Esophagus squamous epithelium (tissue), 5 donors: ENCODE measurements around the gene LGALS4. TPM values are rescaled to one million over a fixed set of nuclear protein-coding genes. Genes with fewer than 3 reads are reported as not detected.
"Not testable (repeated sequence)": the region's sequence is repeated elsewhere in the genome, so short reads cannot be mapped to it uniquely, and the experiment has no call there.

Experiments
- DNase-seq: peaks from one replicate; lab custom pipeline; 2025; lab: John Stamatoyannopoulos, UW
- H3K27ac ChIP-seq, 4 donors: fragments of 200-600 bp; sonication (generic); one replicate each; pipeline ENCODE4 v1.5.1; 2016 to 2019; ENCODE audit warnings: mild to moderate bottlenecking in 1 of 4
- H3K27me3 ChIP-seq, 4 donors: fragments of 200-600 bp; sonication (generic); 1 replicate in 3 of 4; 2 replicates in 1 of 4; pipeline versions ENCODE4 v1.5.1 to v1.6.0; 2017 to 2021; ENCODE audit warnings: antibody characterized with exemption in 1 of 4
- H3K36me3 ChIP-seq, 3 donors: fragments of 200-600 bp; sonication (generic); one replicate each; pipeline ENCODE4 v1.5.1; 2016 to 2019
- H3K4me1 ChIP-seq, 3 donors: fragments of 200-600 bp; sonication (generic); one replicate each; pipeline ENCODE4 v1.5.1; 2017 to 2019
- H3K4me3 ChIP-seq, 4 donors: fragments of 200-600 bp; sonication (generic); 1 replicate in 3 of 4; 2 replicates in 1 of 4; pipeline ENCODE4 v1.5.1; 2016 to 2019; ENCODE audit warnings: mild to moderate bottlenecking in 2 of 4, moderate library complexity in 1 of 4
- H3K9me3 ChIP-seq, 3 donors: fragments of 200-600 bp; sonication (generic); one replicate each; pipeline ENCODE4 v1.5.1; 2016 to 2019
- CTCF ChIP-seq, 6 experiments: fragments of 450-650 bp in 4 of 6; fragments of 200-600 bp in 2 of 6; sonication (generic) in 2 of 6; IDR thresholded peaks; one replicate each; pipeline ENCODE4 v1.5.1; 2016 to 2019; ENCODE audit warnings: antibody characterized with exemption in 6 of 6, mild to moderate bottlenecking in 4 of 6, moderate library complexity in 4 of 6
- POLR2A ChIP-seq, 4 donors: fragments of 450-650 bp; IDR thresholded peaks; one replicate each; pipeline ENCODE4 v1.6.1; 2017; ENCODE audit warnings: antibody characterized with exemption in 4 of 4, mild to moderate bottlenecking in 4 of 4, moderate library complexity in 3 of 4
- WGBS, 2 donors: methylation state at CpG; one replicate each; pipeline ENCODE4 v1.1.5; 2018; 5-methylcytosine and 5-hydroxymethylcytosine counted together
- intact Hi-C: fragments of 100-400 bp; cut with DNase I; formaldehyde crosslinking; loops from one replicate; pipeline ENCODE4 v1.15.0; 2022
- total RNA-seq, 4 donors: library from RNA; depleted of rRNA; stranded (reverse); fragments of >200 nt; gene quantifications; one replicate each; pipeline ENCODE4 v1.1.0, GENCODE V29; 2016
- donor health status: DM: yes; HTN: yes; CAD: no.

LGALS4 gene
- total RNA-seq, 4 donors from 2014 or later: 0.62 to 0.76 TPM; not detected in 2

- H3K27ac ChIP-seq: no peak overlapping the region
- H3K27me3 ChIP-seq: no peaks in the 10 kb centered on the region
- no peaks in the 10 kb centered on the region for H3K36me3 ChIP-seq
- DNase-seq: no peak
- no peak overlapping the region for H3K4me3 ChIP-seq
- no peaks in the 10 kb centered on the region for H3K9me3 ChIP-seq
- H3K4me1 ChIP-seq: peaks cover 5 to 30% (median 10%) of the 10 kb centered on the region in 3 donors
- 96 to 100% methylated on average over 1 to 4 of the region's 7 CpGs for WGBS, 2 donors
- intact Hi-C loops: no loop called here
- no peak for TF ChIP-seq CTCF (IDR thresholded peaks at IDR 0.05)
- no peak for TF ChIP-seq POLR2A (IDR thresholded peaks at IDR 0.05)
Observed at GRCh38 chr19:38785187-38785699, 27.5 kb downstream of the LGALS4 start.

- no peak overlapping the region for H3K27ac ChIP-seq
- no peak for TF ChIP-seq POLR2A (IDR thresholded peaks at IDR 0.05)
- H3K4me3 ChIP-seq: no peak overlapping the region
- 72 to 84% methylated on average over 3 of the region's 3 CpGs for WGBS, 2 donors
- DNase-seq: no peak
- H3K4me1 ChIP-seq: peaks cover 5 to 30% (median 10%) of the 10 kb centered on the region in 3 donors
- no peaks in the 10 kb centered on the region for H3K27me3 ChIP-seq
- no peaks in the 10 kb centered on the region for H3K9me3 ChIP-seq
- intact Hi-C loops: no loop called here
- no peaks in the 10 kb centered on the region for H3K36me3 ChIP-seq
Observed at GRCh38 chr19:38784224-38784623, 28.5 kb downstream of the LGALS4 start.

GRCh38 chr19:38782212-38782611 lies 30.5 kb downstream of the LGALS4 start:
- H3K4me3 ChIP-seq, H3K9me3 ChIP-seq, DNase-seq, intact Hi-C loops, H3K36me3 ChIP-seq, H3K27ac ChIP-seq, H3K27me3 ChIP-seq: not testable (repeated sequence)
- peaks cover 5 to 14% (median 9%) of the 10 kb centered on the region in 3 donors for H3K4me1 ChIP-seq
- 86 to 91% methylated on average over 12 to 13 of the region's 13 CpGs for WGBS, 2 donors

GRCh38 chr19:38781058-38781457 lies 31.7 kb downstream of the LGALS4 start:
- H3K4me3 ChIP-seq: no peak overlapping the region
- TF ChIP-seq POLR2A (IDR thresholded peaks at IDR 0.05): no peak
- TF ChIP-seq CTCF (IDR thresholded peaks at IDR 0.05): no peak
- peaks cover 0 to 4% (median 0%) of the 10 kb centered on the region in 3 donors for H3K4me1 ChIP-seq
- H3K27ac ChIP-seq: no peak overlapping the region
- H3K27me3 ChIP-seq: no peaks in the 10 kb centered on the region
- no peak for DNase-seq
- 73 to 82% methylated on average over 7 of the region's 7 CpGs for whole genome bisulfite sequencing, 2 donors
- H3K9me3 ChIP-seq: no peaks in the 10 kb centered on the region
- intact Hi-C loops: no loop called here
- no peaks in the 10 kb centered on the region for H3K36me3 ChIP-seq

GRCh38 chr19:38780443-38780842 lies 32.3 kb downstream of the LGALS4 start:
- H3K27ac ChIP-seq: no peak overlapping the region
- no peaks in the 10 kb centered on the region for H3K9me3 ChIP-seq
- WGBS, 2 donors: 82 to 85% methylated on average over 7 of the region's 7 CpGs
- no peaks in the 10 kb centered on the region for H3K27me3 ChIP-seq
- no peak for DNase-seq
- TF ChIP-seq CTCF (IDR thresholded peaks at IDR 0.05) (no peak), POLR2A (IDR thresholded peaks at IDR 0.05) (no peak)
- no peaks in the 10 kb centered on the region for H3K36me3 ChIP-seq
- H3K4me1 ChIP-seq: peaks cover 0 to 8% (median 0%) of the 10 kb centered on the region in 3 donors
- H3K4me3 ChIP-seq: no peak overlapping the region
- intact Hi-C loops: no loop called here

GRCh38 chr19:38778733-38779132 lies 34.0 kb downstream of the LGALS4 start:
- H3K36me3 ChIP-seq: no peaks in the 10 kb centered on the region
- WGBS, 2 donors: 50 to 77% methylated on average over 4 to 7 of the region's 7 CpGs
- no peaks in the 10 kb centered on the region for H3K27me3 ChIP-seq
- no peak for DNase-seq
- H3K4me1 ChIP-seq: peaks cover 6 to 25% (median 8%) of the 10 kb centered on the region in 3 donors
- TF ChIP-seq POLR2A (IDR thresholded peaks at IDR 0.05): no peak
- TF ChIP-seq CTCF (IDR thresholded peaks at IDR 0.05): no peak
- H3K4me3 ChIP-seq: no peak overlapping the region
- intact Hi-C loops: no loop called here
- no peaks in the 10 kb centered on the region for H3K9me3 ChIP-seq
- H3K27ac ChIP-seq: no peak overlapping the region
